SK-N-SH treated with all-trans-retinoic acid at 6 μM for 48 hours (cell line): ENCODE measurements around the gene JMJD1C.

Experiments
- ATAC-seq: fragments of 200-7000 bp; cut with Tn5 transposase; 3 replicates; pipeline ENCODE4 v1.9.1; 2020; ENCODE audit warnings: mild to moderate bottlenecking, moderate library complexity
- ARNTL ChIP-seq: fragments of 450-650 bp; formaldehyde crosslinking; IDR thresholded peaks from 2 replicates; pipeline ENCODE4 v1.5.0; 2020; ENCODE audit warnings: low read depth, mild to moderate bottlenecking, moderate library complexity, borderline replicate concordance
- BACH2 ChIP-seq: fragments of 250-450 bp; sonication (Bioruptor Pico); IDR thresholded peaks from 2 replicates; pipeline ENCODE4 v1.9.0; 2021; ENCODE audit warnings: mild to moderate bottlenecking, borderline replicate concordance
- CREB5 ChIP-seq: fragments of 250-450 bp; sonication (Bioruptor Pico); IDR thresholded peaks from 2 replicates; pipeline ENCODE4 v1.5.1; 2020; ENCODE audit warnings: low read depth, mild to moderate bottlenecking, moderate library complexity
- CSDC2 ChIP-seq: fragments of 250-450 bp; sonication (Bioruptor Pico); IDR thresholded peaks from 2 replicates; pipeline ENCODE4 v1.5.0; 2020; ENCODE audit warnings: mild to moderate bottlenecking, moderate library complexity
- ESRRG ChIP-seq: fragments of 250-450 bp; sonication (Bioruptor Pico); IDR thresholded peaks from 2 replicates; pipeline ENCODE4 v1.6.1; 2021; ENCODE audit warnings: mild to moderate bottlenecking
- GLIS3 ChIP-seq: fragments of 250-450 bp; sonication (Bioruptor Pico); IDR thresholded peaks from 2 replicates; pipeline ENCODE4 v1.5.0; 2020; ENCODE audit warnings: mild to moderate bottlenecking, moderate library complexity
- ISL1 ChIP-seq: fragments of 250-450 bp; sonication (Bioruptor Pico); IDR thresholded peaks from 2 replicates; pipeline ENCODE4 v2.1.2; 2022; ENCODE audit warnings: mild to moderate bottlenecking, moderate library complexity
- OSR1 ChIP-seq: fragments of 250-450 bp; sonication (Bioruptor Pico); IDR thresholded peaks from 2 replicates; pipeline ENCODE4 v1.8.0; 2022; ENCODE audit warnings: moderate library complexity, mild to moderate bottlenecking, inconsistent platforms
- PPARA ChIP-seq: fragments of 250-450 bp; sonication (Bioruptor Pico); IDR thresholded peaks from 2 replicates; pipeline ENCODE4 v1.5.0; 2020; ENCODE audit warnings: mild to moderate bottlenecking, borderline replicate concordance
- RARB ChIP-seq: fragments of 250-450 bp; sonication (Bioruptor Pico); IDR thresholded peaks from 2 replicates; pipeline ENCODE4 v1.8.0; 2021; ENCODE audit warnings: mild to moderate bottlenecking, moderate library complexity
- TCF4 ChIP-seq: fragments of 250-450 bp; sonication (Bioruptor Pico); IDR thresholded peaks from 2 replicates; pipeline ENCODE4 v1.8.0; 2021; ENCODE audit warnings: mild to moderate bottlenecking, moderate library complexity, borderline replicate concordance
- TOX ChIP-seq: fragments of 250-450 bp; sonication (Bioruptor Pico); IDR thresholded peaks from 2 replicates; pipeline ENCODE4 v1.8.0; 2021; ENCODE audit warnings: mild to moderate bottlenecking, moderate library complexity, borderline replicate concordance
- ZC3H10 ChIP-seq: fragments of 250-450 bp; sonication (Bioruptor Pico); IDR thresholded peaks from 2 replicates; pipeline ENCODE4 v1.5.1; 2021; ENCODE audit warnings: mild to moderate bottlenecking, moderate library complexity
- ZFP3 ChIP-seq: fragments of 250-450 bp; sonication (Bioruptor Pico); IDR thresholded peaks from 2 replicates; pipeline ENCODE4 v1.5.0; 2020; ENCODE audit warnings: mild to moderate bottlenecking, moderate library complexity
- ZFP30 ChIP-seq: fragments of 450-650 bp; formaldehyde crosslinking; IDR thresholded peaks from 2 replicates; pipeline ENCODE4 v1.5.0; 2022; ENCODE audit warnings: mild to moderate bottlenecking, moderate library complexity
- ZNF565 ChIP-seq: fragments of 450-650 bp; formaldehyde crosslinking; conservative IDR thresholded peaks from 2 replicates; pipeline ENCODE4 v1.5.0; 2020; ENCODE audit warnings: low read depth, mild to moderate bottlenecking, moderate library complexity
- ZNF70 ChIP-seq: fragments of 450-650 bp; formaldehyde crosslinking; IDR thresholded peaks from 2 replicates; pipeline ENCODE4 v1.5.0; 2020; ENCODE audit warnings: mild to moderate bottlenecking, moderate library complexity
- ZNF8 ChIP-seq: fragments of 450-650 bp; formaldehyde crosslinking; IDR thresholded peaks from 2 replicates; pipeline ENCODE4 v1.5.0; 2020; ENCODE audit warnings: mild to moderate bottlenecking, moderate library complexity
- TF ChIP-seq, protein P1 (sequence below): fragments of 250-450 bp; sonication (Bioruptor Pico); IDR thresholded peaks from 2 replicates; pipeline ENCODE4 v1.5.1; 2021; ENCODE audit warnings: mild to moderate bottlenecking, moderate library complexity
- TF ChIP-seq, protein P2 (sequence below): fragments of 250-450 bp; sonication (Bioruptor Pico); IDR thresholded peaks from 2 replicates; pipeline ENCODE4 v1.5.0; 2020; ENCODE audit warnings: mild to moderate bottlenecking, moderate library complexity
- TF ChIP-seq, protein P3 (sequence below): fragments of 250-450 bp; sonication (Bioruptor Pico); IDR thresholded peaks from 2 replicates; pipeline ENCODE4 v1.8.0; 2020; ENCODE audit warnings: mild to moderate bottlenecking, moderate library complexity, borderline replicate concordance

The JMJD1C gene

DNA sequence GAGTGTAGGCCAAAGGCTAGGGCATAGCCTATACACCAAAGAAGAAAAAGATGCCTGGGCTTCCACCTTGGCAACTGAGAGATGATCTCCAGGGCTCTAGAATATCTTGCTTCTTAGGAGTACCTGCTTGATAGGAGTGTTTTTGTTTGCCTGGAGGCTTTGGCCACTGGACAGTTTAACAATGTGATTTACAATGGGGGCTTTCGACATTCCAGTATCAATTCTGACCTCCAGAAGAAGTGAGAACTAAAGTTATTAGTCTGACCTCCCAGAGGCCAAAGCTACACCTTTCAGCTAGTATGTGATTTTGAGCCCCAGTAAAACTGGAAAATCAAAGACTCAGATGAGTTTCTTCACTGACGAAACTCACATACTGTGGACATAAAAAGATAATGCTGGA is 96.1 kb downstream of the JMJD1C start:
- no peak for TF ChIP-seq TOX (CRISPR knock-in tag)
- no peak for TF ChIP-seq ZNF8 (CRISPR knock-in tag)
- TF ChIP-seq BACH2 (CRISPR knock-in tag) = no peak
- TF ChIP-seq, protein P1, sequence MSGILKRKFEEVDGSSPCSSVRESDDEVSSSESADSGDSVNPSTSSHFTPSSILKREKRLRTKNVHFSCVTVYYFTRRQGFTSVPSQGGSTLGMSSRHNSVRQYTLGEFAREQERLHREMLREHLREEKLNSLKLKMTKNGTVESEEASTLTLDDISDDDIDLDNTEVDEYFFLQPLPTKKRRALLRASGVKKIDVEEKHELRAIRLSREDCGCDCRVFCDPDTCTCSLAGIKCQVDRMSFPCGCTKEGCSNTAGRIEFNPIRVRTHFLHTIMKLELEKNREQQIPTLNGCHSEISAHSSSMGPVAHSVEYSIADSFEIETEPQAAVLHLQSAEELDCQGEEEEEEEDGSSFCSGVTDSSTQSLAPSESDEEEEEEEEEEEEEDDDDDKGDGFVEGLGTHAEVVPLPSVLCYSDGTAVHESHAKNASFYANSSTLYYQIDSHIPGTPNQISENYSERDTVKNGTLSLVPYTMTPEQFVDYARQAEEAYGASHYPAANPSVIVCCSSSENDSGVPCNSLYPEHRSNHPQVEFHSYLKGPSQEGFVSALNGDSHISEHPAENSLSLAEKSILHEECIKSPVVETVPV (CRISPR knock-in tag) = no peak
- no peak for TF ChIP-seq TCF4 (CRISPR knock-in tag)
- no peak for TF ChIP-seq ZC3H10
- no peak for TF ChIP-seq ZNF565 (CRISPR knock-in tag)
- no peak for TF ChIP-seq ARNTL (CRISPR knock-in tag)
- no peak for TF ChIP-seq OSR1
- TF ChIP-seq, protein P2, sequence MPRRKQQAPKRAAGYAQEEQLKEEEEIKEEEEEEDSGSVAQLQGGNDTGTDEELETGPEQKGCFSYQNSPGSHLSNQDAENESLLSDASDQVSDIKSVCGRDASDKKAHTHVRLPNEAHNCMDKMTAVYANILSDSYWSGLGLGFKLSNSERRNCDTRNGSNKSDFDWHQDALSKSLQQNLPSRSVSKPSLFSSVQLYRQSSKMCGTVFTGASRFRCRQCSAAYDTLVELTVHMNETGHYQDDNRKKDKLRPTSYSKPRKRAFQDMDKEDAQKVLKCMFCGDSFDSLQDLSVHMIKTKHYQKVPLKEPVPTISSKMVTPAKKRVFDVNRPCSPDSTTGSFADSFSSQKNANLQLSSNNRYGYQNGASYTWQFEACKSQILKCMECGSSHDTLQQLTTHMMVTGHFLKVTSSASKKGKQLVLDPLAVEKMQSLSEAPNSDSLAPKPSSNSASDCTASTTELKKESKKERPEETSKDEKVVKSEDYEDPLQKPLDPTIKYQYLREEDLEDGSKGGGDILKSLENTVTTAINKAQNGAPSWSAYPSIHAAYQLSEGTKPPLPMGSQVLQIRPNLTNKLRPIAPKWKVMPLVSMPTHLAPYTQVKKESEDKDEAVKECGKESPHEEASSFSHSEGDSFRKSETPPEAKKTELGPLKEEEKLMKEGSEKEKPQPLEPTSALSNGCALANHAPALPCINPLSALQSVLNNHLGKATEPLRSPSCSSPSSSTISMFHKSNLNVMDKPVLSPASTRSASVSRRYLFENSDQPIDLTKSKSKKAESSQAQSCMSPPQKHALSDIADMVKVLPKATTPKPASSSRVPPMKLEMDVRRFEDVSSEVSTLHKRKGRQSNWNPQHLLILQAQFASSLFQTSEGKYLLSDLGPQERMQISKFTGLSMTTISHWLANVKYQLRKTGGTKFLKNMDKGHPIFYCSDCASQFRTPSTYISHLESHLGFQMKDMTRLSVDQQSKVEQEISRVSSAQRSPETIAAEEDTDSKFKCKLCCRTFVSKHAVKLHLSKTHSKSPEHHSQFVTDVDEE (CRISPR knock-in tag) = no peak
- TF ChIP-seq PPARA (CRISPR knock-in tag) = no peak
- no peak for TF ChIP-seq ZFP3 (CRISPR knock-in tag)
- TF ChIP-seq CSDC2 (CRISPR knock-in tag) = no peak
- no peak for TF ChIP-seq GLIS3 (CRISPR knock-in tag)
- TF ChIP-seq ZFP30 = no peak
- TF ChIP-seq ZNF70 (CRISPR knock-in tag) = no peak
- TF ChIP-seq ISL1 (CRISPR knock-in tag) = no peak
- TF ChIP-seq ESRRG (CRISPR knock-in tag) = no peak
- no peak for TF ChIP-seq RARB (CRISPR knock-in tag)
- TF ChIP-seq, all 23 proteins: peak for 0
- no peak for ATAC-seq

GRCh38 chr10:63368365-63368764 is 97.4 kb downstream of the JMJD1C start:
- no peak for TF ChIP-seq BACH2 (CRISPR knock-in tag)
- no peak for TF ChIP-seq TCF4 (CRISPR knock-in tag)
- no peak for ATAC-seq

GRCh38 chr10:63366933-63367332 is 98.8 kb downstream of the JMJD1C start:
- ATAC-seq = no peak
- TF ChIP-seq CREB5 (no peak), ZFP3 (CRISPR knock-in tag) (no peak), TCF4 (CRISPR knock-in tag) (no peak), PPARA (CRISPR knock-in tag) (no peak), ZNF565 (CRISPR knock-in tag) (no peak), GLIS3 (CRISPR knock-in tag) (no peak), ZC3H10 (no peak), RARB (CRISPR knock-in tag) (no peak), ZFP30 (no peak), CSDC2 (CRISPR knock-in tag) (no peak), ESRRG (CRISPR knock-in tag) (no peak), ARNTL (CRISPR knock-in tag) (no peak)
- TF ChIP-seq, protein P2 (CRISPR knock-in tag) = no peak
- TF ChIP-seq, protein P3, sequence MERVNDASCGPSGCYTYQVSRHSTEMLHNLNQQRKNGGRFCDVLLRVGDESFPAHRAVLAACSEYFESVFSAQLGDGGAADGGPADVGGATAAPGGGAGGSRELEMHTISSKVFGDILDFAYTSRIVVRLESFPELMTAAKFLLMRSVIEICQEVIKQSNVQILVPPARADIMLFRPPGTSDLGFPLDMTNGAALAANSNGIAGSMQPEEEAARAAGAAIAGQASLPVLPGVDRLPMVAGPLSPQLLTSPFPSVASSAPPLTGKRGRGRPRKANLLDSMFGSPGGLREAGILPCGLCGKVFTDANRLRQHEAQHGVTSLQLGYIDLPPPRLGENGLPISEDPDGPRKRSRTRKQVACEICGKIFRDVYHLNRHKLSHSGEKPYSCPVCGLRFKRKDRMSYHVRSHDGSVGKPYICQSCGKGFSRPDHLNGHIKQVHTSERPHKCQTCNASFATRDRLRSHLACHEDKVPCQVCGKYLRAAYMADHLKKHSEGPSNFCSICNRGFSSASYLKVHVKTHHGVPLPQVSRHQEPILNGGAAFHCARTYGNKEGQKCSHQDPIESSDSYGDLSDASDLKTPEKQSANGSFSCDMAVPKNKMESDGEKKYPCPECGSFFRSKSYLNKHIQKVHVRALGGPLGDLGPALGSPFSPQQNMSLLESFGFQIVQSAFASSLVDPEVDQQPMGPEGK (CRISPR knock-in tag) = no peak
